GM08714 (cell line): ENCODE data around the gene NT5C3B.
"Not testable (repeated sequence)": the region's sequence is repeated elsewhere in the genome, so short reads cannot be mapped to it uniquely, and the experiment has no call there.

Experiments
- H3K4me3 ChIP-seq: fragments of 200-500 bp; sonication (Bioruptor generic); 2 replicates; pipeline ENCODE4 v1.5.1; 2014; ENCODE audit warnings: mild to moderate bottlenecking, low read length, inconsistent platforms
- ZNF274 ChIP-seq: IDR thresholded peaks from 2 replicates; pipeline ENCODE4 v1.6.1; 2012; ENCODE audit warnings: mild to moderate bottlenecking, low read depth, low read length

The NT5C3B gene

GRCh38 chr17:41835800-41836549, at the start of gene NT5C3B:
NT5C3B (minus strand) TSS chr17:41836232; CDS start chr17:41836193, 39 bp downstream.
- TF ChIP-seq ZNF274: no peak
- peak within 1 kb of the TSS; percentile 92 for H3K4me3 ChIP-seq

GRCh38 chr17:41885733-41886132, 49.7 kb upstream of the NT5C3B start:
- H3K4me3 ChIP-seq: no peak overlapping the region
- no peak for TF ChIP-seq ZNF274

DNA sequence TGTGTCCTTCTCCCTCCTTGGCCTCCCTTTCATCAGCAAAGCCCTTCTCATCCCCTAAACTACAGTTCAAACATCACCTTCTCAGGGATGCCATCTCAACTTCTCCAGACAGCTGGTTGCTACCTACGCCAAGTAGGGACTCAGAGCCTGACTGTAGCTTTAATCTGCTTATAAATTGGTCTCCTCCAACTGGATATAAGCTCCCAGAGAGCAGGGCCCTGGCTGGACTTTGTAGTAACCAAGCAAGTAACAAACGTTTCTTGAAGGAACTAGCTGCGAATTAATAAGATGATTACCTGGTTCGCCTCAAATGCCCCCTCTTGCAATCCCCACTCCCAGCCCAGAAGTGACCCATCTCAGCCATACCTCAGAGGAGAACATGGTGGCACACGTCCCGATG, 46.7 kb upstream of the NT5C3B start:
- no peak overlapping the region for H3K4me3 ChIP-seq
- TF ChIP-seq ZNF274: no peak

GRCh38 chr17:41880130-41880529, 44.1 kb upstream of the NT5C3B start:
- H3K4me3 ChIP-seq: no peak overlapping the region
- TF ChIP-seq ZNF274: no peak

DNA sequence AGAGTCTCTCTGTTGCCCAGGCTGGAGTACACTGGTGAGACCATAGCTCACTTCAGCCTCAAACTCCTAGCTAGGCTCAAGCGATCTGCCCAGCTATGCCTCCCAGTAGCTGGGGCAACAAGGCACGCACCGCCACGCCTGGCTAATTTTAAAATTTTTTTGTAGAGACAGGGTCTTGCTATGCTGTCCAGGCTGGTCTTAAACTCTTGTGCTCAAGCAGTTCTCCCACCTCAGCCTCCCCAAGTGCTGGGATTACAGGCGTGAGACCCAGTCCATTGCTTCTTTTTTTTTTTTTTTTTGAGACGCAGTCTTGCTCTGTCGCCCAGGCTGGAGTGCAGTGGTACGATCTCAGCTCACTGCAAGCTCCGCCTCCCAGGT, 38.2 kb upstream of the NT5C3B start:
- H3K4me3 ChIP-seq: not testable (repeated sequence)

DNA sequence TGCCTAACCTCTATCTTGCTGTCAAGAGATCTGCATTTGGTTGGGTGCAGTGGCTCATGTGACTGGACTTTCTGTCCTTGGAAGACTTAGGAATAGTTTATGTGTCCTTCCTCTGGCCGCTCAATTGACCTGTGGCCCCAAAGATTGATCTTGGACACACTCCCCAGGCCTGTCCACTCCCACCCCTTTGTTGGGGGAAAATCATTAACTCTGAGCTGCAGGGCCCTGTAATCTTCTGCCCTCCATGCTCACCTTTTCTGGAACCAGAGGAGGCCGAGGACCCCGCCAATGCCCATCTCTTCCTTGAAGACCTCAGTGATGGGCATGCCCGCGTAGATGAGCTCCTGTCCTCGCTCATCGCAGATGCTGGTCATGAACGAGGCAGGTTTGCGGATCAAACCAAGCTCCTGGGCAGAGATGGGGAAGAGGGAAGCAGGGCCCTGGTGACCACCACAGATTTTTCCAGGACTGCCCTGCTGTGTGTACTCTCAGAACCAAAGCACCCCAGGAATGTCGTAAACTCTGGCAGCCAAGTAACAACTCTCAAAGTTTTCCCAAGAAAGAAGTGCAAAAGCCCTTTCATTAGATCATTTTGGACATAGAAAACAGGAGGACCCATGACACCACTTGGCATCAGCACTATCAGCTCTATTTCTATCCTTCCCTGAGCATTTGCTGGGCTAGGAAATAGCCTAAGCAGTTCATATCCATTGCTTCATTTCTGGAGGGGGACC, 37.7 kb upstream of the NT5C3B start:
- no peak overlapping the region for H3K4me3 ChIP-seq
- TF ChIP-seq ZNF274: no peak

- no peak for TF ChIP-seq ZNF274
Measured at GRCh38 chr17:41871789-41872188, 35.8 kb upstream of the NT5C3B start.

GRCh38 chr17:41870627-41871026, 34.6 kb upstream of the NT5C3B start:
- H3K4me3 ChIP-seq: no peak overlapping the region
- no peak for TF ChIP-seq ZNF274

More at GRCh38 chr17:41871789-41872188, 35.8 kb upstream of the NT5C3B start:
- no peak overlapping the region for H3K4me3 ChIP-seq

GRCh38 chr17:41870097-41870496, 34.1 kb upstream of the NT5C3B start:
- no peak overlapping the region for H3K4me3 ChIP-seq

DNA sequence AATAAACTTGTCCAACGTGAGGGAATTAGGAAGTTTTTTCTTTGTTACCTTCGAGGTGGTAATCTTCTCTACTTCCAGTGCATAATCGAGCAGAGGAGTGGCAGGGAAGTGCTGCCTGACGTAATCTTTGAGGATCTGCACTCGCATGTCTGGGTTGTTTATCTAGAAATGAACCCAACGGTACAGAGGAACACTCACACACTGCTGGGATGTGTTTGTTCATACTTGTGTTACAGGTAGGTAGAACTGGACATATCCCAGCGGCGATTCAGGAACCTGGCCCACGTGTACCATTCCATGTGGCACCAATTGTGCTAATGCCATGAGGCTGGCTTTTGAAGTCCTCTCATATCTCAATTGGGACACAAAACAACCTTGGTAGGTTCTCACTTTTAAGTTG, 33.4 kb upstream of the NT5C3B start:
- no peak overlapping the region for H3K4me3 ChIP-seq
- no peak for TF ChIP-seq ZNF274

More at GRCh38 chr17:41870097-41870496, 34.1 kb upstream of the NT5C3B start:
- no peak for TF ChIP-seq ZNF274

DNA sequence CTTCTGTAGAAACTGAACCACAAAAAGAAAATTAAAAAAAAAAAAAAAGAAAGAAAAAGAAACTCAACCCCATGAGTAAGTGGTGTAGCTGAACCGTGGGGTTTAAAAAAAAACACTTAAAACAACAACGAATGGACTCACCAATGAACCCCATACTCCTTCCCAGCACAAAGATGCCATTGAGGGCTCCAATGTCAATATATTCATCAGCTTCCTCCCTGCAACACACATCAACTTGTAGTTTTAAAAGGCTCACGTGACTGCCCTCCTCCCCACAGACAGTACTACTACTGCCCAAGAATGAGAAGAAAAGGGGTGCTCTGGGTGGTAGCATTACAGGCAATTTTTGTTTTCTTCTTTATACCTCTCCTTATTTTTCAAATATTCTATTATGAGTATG, 32.5 kb upstream of the NT5C3B start:
- no peak for TF ChIP-seq ZNF274
- no peak overlapping the region for H3K4me3 ChIP-seq

GRCh38 chr17:41865596-41865893, 29.5 kb upstream of the NT5C3B start:
- peak overlapping the region; percentile 52; the same call in 1 of the 2 replicates for H3K4me3 ChIP-seq
- TF ChIP-seq ZNF274: no peak

GRCh38 chr17:41864836-41865595, 29.0 kb upstream of the NT5C3B start, which contains the start of gene KLHL11:
KLHL11 (minus strand) TSS chr17:41865423; CDS start chr17:41865370, 53 bp downstream.
- no peak for TF ChIP-seq ZNF274
- H3K4me3 ChIP-seq: peak within 1 kb of the TSS; percentile 94

DNA sequence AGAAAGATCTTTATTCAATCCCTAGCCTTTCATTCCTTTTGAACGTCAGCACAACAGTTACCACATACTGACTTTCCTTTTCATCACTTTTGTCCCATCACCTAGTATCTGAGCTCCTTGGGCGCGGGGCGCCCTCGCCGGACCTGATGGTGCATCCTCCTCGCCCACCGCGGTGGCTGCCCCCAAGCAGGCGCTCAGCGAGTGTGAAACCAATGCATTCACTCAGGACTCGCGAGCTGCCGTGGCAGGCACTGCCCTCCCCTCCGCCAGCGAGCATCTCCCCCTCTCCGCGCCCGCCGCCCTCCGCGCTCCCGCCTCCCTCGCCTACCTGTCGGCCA, 28.4 kb upstream of the NT5C3B start:
- TF ChIP-seq ZNF274: no peak
- H3K4me3 ChIP-seq: peak overlapping the region; percentile 94

DNA sequence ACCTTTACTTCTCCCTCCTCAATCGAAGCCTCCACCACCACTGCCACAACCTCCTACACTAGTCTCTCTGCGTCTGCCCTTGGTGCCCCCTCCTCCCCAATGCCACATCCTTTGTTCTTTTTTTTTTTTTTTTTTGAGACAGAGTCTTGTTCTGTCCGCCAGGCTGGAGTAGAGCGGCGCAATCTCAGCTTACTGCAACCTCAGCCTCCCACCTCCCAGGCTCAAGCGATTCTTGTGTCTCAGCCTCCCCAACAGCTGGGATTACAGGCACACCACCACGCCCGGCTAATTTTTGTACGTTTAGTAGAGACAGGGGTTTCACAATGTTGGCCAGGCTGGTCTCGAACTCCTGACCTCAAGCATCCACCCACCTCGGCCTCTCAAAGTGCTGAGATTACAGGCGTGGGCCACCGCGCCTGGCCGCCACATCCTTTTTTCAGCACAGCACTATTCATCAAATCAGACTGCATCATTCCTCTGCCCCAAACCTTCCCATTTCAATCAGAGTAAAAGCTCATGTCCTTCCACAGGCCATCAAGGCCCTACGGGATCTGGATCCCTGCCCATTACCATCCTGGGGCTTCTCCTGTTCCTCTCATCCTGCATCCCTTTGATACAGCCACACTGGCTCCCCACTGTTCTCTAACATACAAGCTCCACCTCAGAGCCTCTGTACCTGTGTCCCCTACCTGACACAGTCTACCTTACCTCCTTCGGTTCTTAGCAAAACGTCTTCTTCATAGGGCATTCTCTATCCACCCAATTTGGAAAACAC, 27.2 kb upstream of the NT5C3B start:
- no peak for TF ChIP-seq ZNF274
- peak overlapping the region; percentile 94 for H3K4me3 ChIP-seq
